GM23338 (cell line): ENCODE results near the gene SSR3. TPM values are rescaled to one million over a fixed set of nuclear protein-coding genes. Genes with fewer than 3 reads are reported as not detected.

Experiments used
- ATAC-seq: fragments of 200-7000 bp; cut with Tn5 transposase; 3 replicates; pipeline ENCODE4 v1.9.1; 2020
- DNase-seq: peaks from one replicate; pipeline ENCODE4 v3.0.0-alpha.2; 2015; ENCODE audit warnings: low spot score
- H2AFZ ChIP-seq: fragments of 200-600 bp; sonication (generic); 2 replicates; pipeline ENCODE4 v1.8.0; 2016; ENCODE audit warnings: antibody characterized with exemption, mild to moderate bottlenecking, moderate library complexity
- H3F3A ChIP-seq: fragments of 200-600 bp; sonication (generic); replicated peaks from 2 replicates; pipeline ENCODE4 v1.8.0; 2017; ENCODE audit warnings: antibody characterized with exemption, mixed run types, low read depth
- H3K27ac ChIP-seq: fragments of 200-600 bp; sonication (generic); 2 replicates; pipeline ENCODE4 v1.6.1; 2016; ENCODE audit warnings: low read depth
- H3K27me3 ChIP-seq: fragments of 200-600 bp; sonication (generic); 2 replicates; pipeline ENCODE4 v1.8.0; 2016; ENCODE audit warnings: mild to moderate bottlenecking, mixed run types, moderate library complexity; ENCODE audit not compliant: insufficient read depth
- H3K36me3 ChIP-seq: fragments of 200-600 bp; sonication (generic); 2 replicates; pipeline ENCODE4 v1.8.0; 2016; ENCODE audit warnings: mild to moderate bottlenecking; ENCODE audit not compliant: insufficient read depth
- H3K4me1 ChIP-seq: fragments of 200-600 bp; sonication (generic); 2 replicates; pipeline ENCODE4 v1.8.0; 2016; ENCODE audit warnings: mild to moderate bottlenecking, moderate library complexity; ENCODE audit not compliant: insufficient read depth
- H3K4me2 ChIP-seq: fragments of 200-600 bp; sonication (generic); 2 replicates; pipeline ENCODE4 v1.7.1; 2017; ENCODE audit warnings: mixed run types
- H3K4me3 ChIP-seq: fragments of 200-600 bp; sonication (generic); 2 replicates; pipeline ENCODE4 v1.6.1; 2016; ENCODE audit warnings: mixed run types
- H3K79me2 ChIP-seq: fragments of 200-600 bp; sonication (generic); replicated peaks from 2 replicates; pipeline ENCODE4 v1.8.0; 2017; ENCODE audit warnings: mild to moderate bottlenecking; ENCODE audit not compliant: insufficient read depth
- H3K9me2 ChIP-seq: fragments of 200-600 bp; sonication (generic); 2 replicates; pipeline ENCODE4 v1.8.0; 2017; ENCODE audit not compliant: insufficient read depth
- H4K20me1 ChIP-seq: fragments of 200-600 bp; sonication (generic); replicated peaks from 2 replicates; pipeline ENCODE4 v1.8.0; 2017; ENCODE audit warnings: mild to moderate bottlenecking; ENCODE audit not compliant: insufficient read depth
- H3K27ac Mint-ChIP-seq: 2 replicates; pipeline ENCODE4 v1.8.0; 2020; ENCODE audit warnings: inconsistent platforms, mild to moderate bottlenecking, moderate library complexity, mixed read lengths
- H3K27me3 Mint-ChIP-seq: 3 replicates; pipeline ENCODE4 v1.8.0; 2022; ENCODE audit warnings: low read depth, mild to moderate bottlenecking, moderate library complexity, mixed read lengths, inconsistent platforms; ENCODE audit not compliant: insufficient read depth, poor library complexity
- H3K36me3 Mint-ChIP-seq: 3 replicates; pipeline ENCODE4 v1.8.0; 2021; ENCODE audit warnings: low read depth, mild to moderate bottlenecking, inconsistent platforms, moderate library complexity, mixed read lengths
- H3K4me1 Mint-ChIP-seq: 3 replicates; pipeline ENCODE4 v1.8.0; 2020; ENCODE audit warnings: mild to moderate bottlenecking, inconsistent platforms, mixed read lengths
- H3K4me3 Mint-ChIP-seq: 3 replicates; pipeline ENCODE4 v1.8.0; 2021; ENCODE audit warnings: moderate library complexity, mild to moderate bottlenecking, inconsistent platforms, mixed read lengths
- H3K9me3 Mint-ChIP-seq: 3 replicates; pipeline ENCODE4 v1.8.0; 2020; ENCODE audit warnings: moderate library complexity, mild to moderate bottlenecking, inconsistent platforms, mixed read lengths
- CREB1 ChIP-seq: fragments of 250-450 bp; sonication (Bioruptor Pico); IDR thresholded peaks from 2 replicates; pipeline ENCODE4 v1.5.0; 2020; ENCODE audit warnings: low read depth, mild to moderate bottlenecking, moderate library complexity
- EZH2 ChIP-seq: fragments of 200-600 bp; sonication (generic); IDR thresholded peaks from one replicate; pipeline ENCODE4 v1.8.0; 2017; ENCODE audit warnings: antibody characterized with exemption, mild to moderate bottlenecking, low read depth; ENCODE audit not compliant: unreplicated experiment
- EZH2phosphoT487 ChIP-seq: fragments of 200-600 bp; sonication (generic); IDR thresholded peaks from one replicate; pipeline ENCODE4 v1.8.1; 2018; ENCODE audit warnings: antibody characterized with exemption; ENCODE audit not compliant: unreplicated experiment
- JUNB ChIP-seq: IDR thresholded peaks from one replicate; pipeline ENCODE4 v1.6.1; 2016; ENCODE audit warnings: antibody characterized with exemption; ENCODE audit not compliant: unreplicated experiment
- NANOG ChIP-seq: IDR thresholded peaks from 2 replicates; pipeline ENCODE4 v1.6.1; 2016; ENCODE audit warnings: antibody characterized with exemption, borderline replicate concordance
- POLR2AphosphoS5 ChIP-seq: IDR thresholded peaks from 2 replicates; pipeline ENCODE4 v1.6.1; 2016; ENCODE audit warnings: antibody characterized with exemption, low read depth
- STAT1 ChIP-seq: IDR thresholded peaks from one replicate; pipeline ENCODE4 v1.6.1; 2016; ENCODE audit warnings: antibody characterized with exemption; ENCODE audit not compliant: unreplicated experiment
- ZNF114 ChIP-seq: fragments of 250-450 bp; sonication (Bioruptor Pico); IDR thresholded peaks from 2 replicates; pipeline ENCODE4 v1.5.0; 2020; ENCODE audit warnings: mild to moderate bottlenecking, moderate library complexity
- ZNF331 ChIP-seq: fragments of 250-450 bp; sonication (Bioruptor Pico); IDR thresholded peaks from 2 replicates; pipeline ENCODE4 v1.5.0; 2020; ENCODE audit warnings: low read depth, mild to moderate bottlenecking, moderate library complexity
- polyA plus RNA-seq: library from polyadenylated mRNA; unstranded; fragments of >200 nt; fragmentation: Nextera tagmentation; extraction: Ambion mirVana; gene quantifications from 2 replicates; pipeline ENCODE4 v1.2.1, GENCODE V29; 2016
- total RNA-seq: library from RNA; depleted of rRNA; stranded (reverse); fragments of >200 nt; shearing (Covaris generic); gene quantifications from 2 replicates; pipeline ENCODE4 v1.2.3, GENCODE V29; 2014
- TF ChIP-seq, protein P1 (sequence below): fragments of 250-450 bp; sonication (Bioruptor Pico); IDR thresholded peaks from 2 replicates; pipeline ENCODE4 v1.5.0; 2020; ENCODE audit warnings: mild to moderate bottlenecking, moderate library complexity
- TF ChIP-seq, protein P2 (sequence below), 2 experiments: fragments of 200-600 bp in 1 of 2; sonication (generic) in 1 of 2; conservative IDR thresholded peaks; 2 replicates each; pipeline versions ENCODE4 v1.5.1 to v1.6.1; 2016 to 2017; ENCODE audit warnings: antibody characterized with exemption in 2 of 2, low read depth in 2 of 2, mild to moderate bottlenecking in 2 of 2, moderate library complexity in 1 of 2
- TF ChIP-seq, protein P3 (sequence below): IDR thresholded peaks from one replicate; pipeline ENCODE4 v1.6.1; 2018; ENCODE audit warnings: antibody characterized with exemption; ENCODE audit not compliant: unreplicated experiment
- TF ChIP-seq, protein P4 (sequence below): IDR thresholded peaks from 2 replicates; pipeline ENCODE4 v1.6.1; 2016; ENCODE audit warnings: antibody characterized with exemption

Gene SSR3
- total and polyA plus RNA-seq, 2 experiments from 2014 or later: 143 to 173 TPM

DNA sequence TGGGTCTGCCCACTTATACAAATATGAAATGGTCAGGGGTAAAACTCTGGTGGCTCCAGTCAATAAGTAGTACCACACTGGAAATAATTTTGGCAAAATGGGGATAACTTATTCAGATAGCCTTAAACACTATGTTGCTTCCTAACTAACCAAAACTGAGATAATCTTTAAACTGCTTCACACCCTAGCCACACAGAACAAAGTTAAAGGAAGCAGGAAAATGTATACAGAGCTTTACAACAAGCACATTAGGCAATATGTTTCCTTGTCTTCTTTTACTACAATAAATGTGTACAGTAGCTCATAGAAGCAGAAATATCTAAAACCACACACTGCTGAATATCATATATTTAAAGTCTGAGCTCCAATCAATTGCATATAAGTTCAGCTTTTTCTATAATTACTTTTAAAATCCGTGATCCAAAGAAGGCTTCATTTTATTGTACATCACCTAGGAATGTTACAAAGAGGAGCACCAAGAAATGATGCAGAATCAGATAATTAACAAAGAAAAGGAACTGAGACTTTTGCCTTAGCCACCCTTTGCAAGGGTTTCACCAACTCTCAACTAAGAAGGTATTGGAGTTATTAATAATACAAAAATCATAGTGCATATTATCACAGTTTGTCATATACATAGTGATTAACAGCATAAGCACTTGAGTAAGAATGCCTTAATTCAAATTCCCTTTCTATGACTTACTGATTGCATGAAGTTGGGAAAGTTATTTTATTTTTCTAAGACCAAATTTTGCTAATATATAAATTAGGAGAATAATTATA is 9.2 kb upstream of the SSR3 start:
- Mint-ChIP-seq H3K27me3 (no peaks in the 10 kb centered on the region), H3K4me1 (no peaks in the 10 kb centered on the region), H3K36me3 (no peaks in the 10 kb centered on the region), H3K4me3 (no peak overlapping the region), H3K27ac (no peak overlapping the region), H3K9me3 (peaks cover 8% of the 10 kb centered on the region; the same call in 1 of the 3 replicates)
- Histone ChIP-seq H3K4me2 (no peak overlapping the region), H2AFZ (no peak overlapping the region), H4K20me1 (no peaks in the 10 kb centered on the region), H3K36me3 (no peaks in the 10 kb centered on the region), H3K4me1 (no peaks in the 10 kb centered on the region), H3F3A (no peaks in the 10 kb centered on the region), H3K27ac (no peak overlapping the region), H3K79me2 (no peaks in the 10 kb centered on the region), H3K9me2 (peaks cover 3% of the 10 kb centered on the region; the same call in 1 of the 2 replicates), H3K4me3 (no peak overlapping the region), H3K27me3 (no peaks in the 10 kb centered on the region)
- TF ChIP-seq NANOG: no peak
- TF ChIP-seq ZNF114 (CRISPR knock-in tag): no peak
- no peak for TF ChIP-seq STAT1
- TF ChIP-seq, protein P1, sequence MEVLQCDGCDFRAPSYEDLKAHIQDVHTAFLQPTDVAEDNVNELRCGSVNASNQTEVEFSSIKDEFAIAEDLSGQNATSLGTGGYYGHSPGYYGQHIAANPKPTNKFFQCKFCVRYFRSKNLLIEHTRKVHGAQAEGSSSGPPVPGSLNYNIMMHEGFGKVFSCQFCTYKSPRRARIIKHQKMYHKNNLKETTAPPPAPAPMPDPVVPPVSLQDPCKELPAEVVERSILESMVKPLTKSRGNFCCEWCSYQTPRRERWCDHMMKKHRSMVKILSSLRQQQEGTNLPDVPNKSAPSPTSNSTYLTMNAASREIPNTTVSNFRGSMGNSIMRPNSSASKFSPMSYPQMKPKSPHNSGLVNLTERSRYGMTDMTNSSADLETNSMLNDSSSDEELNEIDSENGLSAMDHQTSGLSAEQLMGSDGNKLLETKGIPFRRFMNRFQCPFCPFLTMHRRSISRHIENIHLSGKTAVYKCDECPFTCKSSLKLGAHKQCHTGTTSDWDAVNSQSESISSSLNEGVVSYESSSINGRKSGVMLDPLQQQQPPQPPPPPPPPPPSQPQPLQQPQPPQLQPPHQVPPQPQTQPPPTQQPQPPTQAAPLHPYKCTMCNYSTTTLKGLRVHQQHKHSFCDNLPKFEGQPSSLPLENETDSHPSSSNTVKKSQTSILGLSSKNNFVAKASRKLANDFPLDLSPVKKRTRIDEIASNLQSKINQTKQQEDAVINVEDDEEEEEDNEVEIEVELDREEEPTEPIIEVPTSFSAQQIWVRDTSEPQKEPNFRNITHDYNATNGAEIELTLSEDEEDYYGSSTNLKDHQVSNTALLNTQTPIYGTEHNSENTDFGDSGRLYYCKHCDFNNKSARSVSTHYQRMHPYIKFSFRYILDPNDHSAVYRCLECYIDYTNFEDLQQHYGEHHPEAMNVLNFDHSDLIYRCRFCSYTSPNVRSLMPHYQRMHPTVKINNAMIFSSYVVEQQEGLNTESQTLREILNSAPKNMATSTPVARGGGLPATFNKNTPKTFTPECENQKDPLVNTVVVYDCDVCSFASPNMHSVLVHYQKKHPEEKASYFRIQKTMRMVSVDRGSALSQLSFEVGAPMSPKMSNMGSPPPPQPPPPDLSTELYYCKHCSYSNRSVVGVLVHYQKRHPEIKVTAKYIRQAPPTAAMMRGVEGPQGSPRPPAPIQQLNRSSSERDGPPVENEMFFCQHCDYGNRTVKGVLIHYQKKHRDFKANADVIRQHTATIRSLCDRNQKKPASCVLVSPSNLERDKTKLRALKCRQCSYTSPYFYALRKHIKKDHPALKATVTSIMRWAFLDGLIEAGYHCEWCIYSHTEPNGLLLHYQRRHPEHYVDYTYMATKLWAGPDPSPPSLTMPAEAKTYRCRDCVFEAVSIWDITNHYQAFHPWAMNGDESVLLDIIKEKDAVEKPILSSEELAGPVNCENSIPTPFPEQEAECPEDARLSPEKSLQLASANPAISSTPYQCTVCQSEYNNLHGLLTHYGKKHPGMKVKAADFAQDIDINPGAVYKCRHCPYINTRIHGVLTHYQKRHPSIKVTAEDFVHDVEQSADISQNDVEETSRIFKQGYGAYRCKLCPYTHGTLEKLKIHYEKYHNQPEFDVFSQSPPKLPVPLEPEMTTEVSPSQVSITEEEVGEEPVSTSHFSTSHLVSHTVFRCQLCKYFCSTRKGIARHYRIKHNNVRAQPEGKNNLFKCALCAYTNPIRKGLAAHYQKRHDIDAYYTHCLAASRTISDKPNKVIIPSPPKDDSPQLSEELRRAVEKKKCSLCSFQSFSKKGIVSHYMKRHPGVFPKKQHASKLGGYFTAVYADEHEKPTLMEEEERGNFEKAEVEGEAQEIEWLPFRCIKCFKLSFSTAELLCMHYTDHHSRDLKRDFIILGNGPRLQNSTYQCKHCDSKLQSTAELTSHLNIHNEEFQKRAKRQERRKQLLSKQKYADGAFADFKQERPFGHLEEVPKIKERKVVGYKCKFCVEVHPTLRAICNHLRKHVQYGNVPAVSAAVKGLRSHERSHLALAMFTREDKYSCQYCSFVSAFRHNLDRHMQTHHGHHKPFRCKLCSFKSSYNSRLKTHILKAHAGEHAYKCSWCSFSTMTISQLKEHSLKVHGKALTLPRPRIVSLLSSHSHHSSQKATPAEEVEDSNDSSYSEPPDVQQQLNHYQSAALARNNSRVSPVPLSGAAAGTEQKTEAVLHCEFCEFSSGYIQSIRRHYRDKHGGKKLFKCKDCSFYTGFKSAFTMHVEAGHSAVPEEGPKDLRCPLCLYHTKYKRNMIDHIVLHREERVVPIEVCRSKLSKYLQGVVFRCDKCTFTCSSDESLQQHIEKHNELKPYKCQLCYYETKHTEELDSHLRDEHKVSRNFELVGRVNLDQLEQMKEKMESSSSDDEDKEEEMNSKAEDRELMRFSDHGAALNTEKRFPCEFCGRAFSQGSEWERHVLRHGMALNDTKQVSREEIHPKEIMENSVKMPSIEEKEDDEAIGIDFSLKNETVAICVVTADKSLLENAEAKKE: no peak
- no peak for TF ChIP-seq CREB1 (CRISPR knock-in tag)
- TF ChIP-seq, protein P2, sequence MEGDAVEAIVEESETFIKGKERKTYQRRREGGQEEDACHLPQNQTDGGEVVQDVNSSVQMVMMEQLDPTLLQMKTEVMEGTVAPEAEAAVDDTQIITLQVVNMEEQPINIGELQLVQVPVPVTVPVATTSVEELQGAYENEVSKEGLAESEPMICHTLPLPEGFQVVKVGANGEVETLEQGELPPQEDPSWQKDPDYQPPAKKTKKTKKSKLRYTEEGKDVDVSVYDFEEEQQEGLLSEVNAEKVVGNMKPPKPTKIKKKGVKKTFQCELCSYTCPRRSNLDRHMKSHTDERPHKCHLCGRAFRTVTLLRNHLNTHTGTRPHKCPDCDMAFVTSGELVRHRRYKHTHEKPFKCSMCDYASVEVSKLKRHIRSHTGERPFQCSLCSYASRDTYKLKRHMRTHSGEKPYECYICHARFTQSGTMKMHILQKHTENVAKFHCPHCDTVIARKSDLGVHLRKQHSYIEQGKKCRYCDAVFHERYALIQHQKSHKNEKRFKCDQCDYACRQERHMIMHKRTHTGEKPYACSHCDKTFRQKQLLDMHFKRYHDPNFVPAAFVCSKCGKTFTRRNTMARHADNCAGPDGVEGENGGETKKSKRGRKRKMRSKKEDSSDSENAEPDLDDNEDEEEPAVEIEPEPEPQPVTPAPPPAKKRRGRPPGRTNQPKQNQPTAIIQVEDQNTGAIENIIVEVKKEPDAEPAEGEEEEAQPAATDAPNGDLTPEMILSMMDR (conservative IDR thresholded peaks at IDR 0.05; ENCODE audit: low read depth in 2 of 2): no peak
- TF ChIP-seq, protein P3, sequence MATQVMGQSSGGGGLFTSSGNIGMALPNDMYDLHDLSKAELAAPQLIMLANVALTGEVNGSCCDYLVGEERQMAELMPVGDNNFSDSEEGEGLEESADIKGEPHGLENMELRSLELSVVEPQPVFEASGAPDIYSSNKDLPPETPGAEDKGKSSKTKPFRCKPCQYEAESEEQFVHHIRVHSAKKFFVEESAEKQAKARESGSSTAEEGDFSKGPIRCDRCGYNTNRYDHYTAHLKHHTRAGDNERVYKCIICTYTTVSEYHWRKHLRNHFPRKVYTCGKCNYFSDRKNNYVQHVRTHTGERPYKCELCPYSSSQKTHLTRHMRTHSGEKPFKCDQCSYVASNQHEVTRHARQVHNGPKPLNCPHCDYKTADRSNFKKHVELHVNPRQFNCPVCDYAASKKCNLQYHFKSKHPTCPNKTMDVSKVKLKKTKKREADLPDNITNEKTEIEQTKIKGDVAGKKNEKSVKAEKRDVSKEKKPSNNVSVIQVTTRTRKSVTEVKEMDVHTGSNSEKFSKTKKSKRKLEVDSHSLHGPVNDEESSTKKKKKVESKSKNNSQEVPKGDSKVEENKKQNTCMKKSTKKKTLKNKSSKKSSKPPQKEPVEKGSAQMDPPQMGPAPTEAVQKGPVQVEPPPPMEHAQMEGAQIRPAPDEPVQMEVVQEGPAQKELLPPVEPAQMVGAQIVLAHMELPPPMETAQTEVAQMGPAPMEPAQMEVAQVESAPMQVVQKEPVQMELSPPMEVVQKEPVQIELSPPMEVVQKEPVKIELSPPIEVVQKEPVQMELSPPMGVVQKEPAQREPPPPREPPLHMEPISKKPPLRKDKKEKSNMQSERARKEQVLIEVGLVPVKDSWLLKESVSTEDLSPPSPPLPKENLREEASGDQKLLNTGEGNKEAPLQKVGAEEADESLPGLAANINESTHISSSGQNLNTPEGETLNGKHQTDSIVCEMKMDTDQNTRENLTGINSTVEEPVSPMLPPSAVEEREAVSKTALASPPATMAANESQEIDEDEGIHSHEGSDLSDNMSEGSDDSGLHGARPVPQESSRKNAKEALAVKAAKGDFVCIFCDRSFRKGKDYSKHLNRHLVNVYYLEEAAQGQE: no peak
- no peak for TF ChIP-seq POLR2AphosphoS5
- TF ChIP-seq JUNB: no peak
- no peak for TF ChIP-seq ZNF331 (CRISPR knock-in tag)
- TF ChIP-seq EZH2: no peak
- no peak for TF ChIP-seq EZH2phosphoT487
- TF ChIP-seq, protein P4, sequence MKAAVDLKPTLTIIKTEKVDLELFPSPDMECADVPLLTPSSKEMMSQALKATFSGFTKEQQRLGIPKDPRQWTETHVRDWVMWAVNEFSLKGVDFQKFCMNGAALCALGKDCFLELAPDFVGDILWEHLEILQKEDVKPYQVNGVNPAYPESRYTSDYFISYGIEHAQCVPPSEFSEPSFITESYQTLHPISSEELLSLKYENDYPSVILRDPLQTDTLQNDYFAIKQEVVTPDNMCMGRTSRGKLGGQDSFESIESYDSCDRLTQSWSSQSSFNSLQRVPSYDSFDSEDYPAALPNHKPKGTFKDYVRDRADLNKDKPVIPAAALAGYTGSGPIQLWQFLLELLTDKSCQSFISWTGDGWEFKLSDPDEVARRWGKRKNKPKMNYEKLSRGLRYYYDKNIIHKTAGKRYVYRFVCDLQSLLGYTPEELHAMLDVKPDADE: no peak
- DNase-seq (no peak), ATAC-seq (no peak)
